ENCODE results near the gene FAM83G.

Gene FAM83G

GRCh38 chr17:18993905-18994526 lies 10.5 kb downstream of the FAM83G start:
- Mint-ChIP-seq H3K9me3 (peaks cover 14% of the 10 kb centered on the region), H3K36me3 (ENCODE audit: low read depth) (peaks cover 20% of the 10 kb centered on the region), H3K4me1 (ENCODE audit: low read depth) (peaks cover 12% of the 10 kb centered on the region), H3K27ac (no peak overlapping the region), H3K4me3 (no peak overlapping the region), H3K27me3 (ENCODE audit: low read depth) (no peaks in the 10 kb centered on the region)
- DNase-seq (ENCODE audit: low spot score), result no peak

GRCh38 chr17:18992454-18993130 lies 12.0 kb downstream of the FAM83G start:
- DNase-seq (ENCODE audit: low spot score), result no peak
- H3K27ac Mint-ChIP-seq, result no peak overlapping the region
- no peak overlapping the region for H3K4me3 Mint-ChIP-seq
- no peaks in the 10 kb centered on the region for H3K27me3 Mint-ChIP-seq (ENCODE audit: low read depth)
- peaks cover 12% of the 10 kb centered on the region for H3K4me1 Mint-ChIP-seq (ENCODE audit: low read depth)
- H3K36me3 Mint-ChIP-seq (ENCODE audit: low read depth), result peaks cover 20% of the 10 kb centered on the region
- peaks cover 14% of the 10 kb centered on the region for H3K9me3 Mint-ChIP-seq

GRCh38 chr17:18991531-18992315 lies 12.8 kb downstream of the FAM83G start:
- H3K4me3 Mint-ChIP-seq, result no peak overlapping the region

GRCh38 chr17:18990331-18990730 lies 14.2 kb downstream of the FAM83G start:
- Mint-ChIP-seq H3K9me3 (peaks cover 6% of the 10 kb centered on the region), H3K36me3 (ENCODE audit: low read depth) (peaks cover 8% of the 10 kb centered on the region), H3K27me3 (ENCODE audit: low read depth) (no peaks in the 10 kb centered on the region), H3K4me3 (no peak overlapping the region), H3K27ac (no peak overlapping the region), H3K4me1 (ENCODE audit: low read depth) (peaks cover 12% of the 10 kb centered on the region)
- no peak for DNase-seq (ENCODE audit: low spot score)

More at GRCh38 chr17:18991531-18992315, 12.8 kb downstream of the FAM83G start:
- Mint-ChIP-seq H3K27ac (no peak overlapping the region), H3K36me3 (ENCODE audit: low read depth) (peaks cover 16% of the 10 kb centered on the region), H3K4me1 (ENCODE audit: low read depth) (peaks cover 12% of the 10 kb centered on the region), H3K27me3 (ENCODE audit: low read depth) (no peaks in the 10 kb centered on the region), H3K9me3 (peaks cover 14% of the 10 kb centered on the region)
- no peak for DNase-seq (ENCODE audit: low spot score)

- no peaks in the 10 kb centered on the region for H3K9me3 Mint-ChIP-seq
- no peak overlapping the region for H3K27ac Mint-ChIP-seq
- H3K27me3 Mint-ChIP-seq (ENCODE audit: low read depth), result no peaks in the 10 kb centered on the region
- H3K4me3 Mint-ChIP-seq, result no peak overlapping the region
- H3K4me1 Mint-ChIP-seq (ENCODE audit: low read depth), result peaks cover 10% of the 10 kb centered on the region
- no peak for DNase-seq (ENCODE audit: low spot score)
- H3K36me3 Mint-ChIP-seq (ENCODE audit: low read depth), result no peaks in the 10 kb centered on the region
Measured at GRCh38 chr17:18988546-18989173, 15.9 kb downstream of the FAM83G start.

- H3K27ac Mint-ChIP-seq, result no peak overlapping the region
- no peaks in the 10 kb centered on the region for H3K9me3 Mint-ChIP-seq
- H3K27me3 Mint-ChIP-seq (ENCODE audit: low read depth), result no peaks in the 10 kb centered on the region
- H3K4me3 Mint-ChIP-seq, result no peak overlapping the region
- H3K4me1 Mint-ChIP-seq (ENCODE audit: low read depth), result peaks cover 4% of the 10 kb centered on the region
- DNase-seq (ENCODE audit: low spot score), result no peak
- H3K36me3 Mint-ChIP-seq (ENCODE audit: low read depth), result no peaks in the 10 kb centered on the region
Measured at GRCh38 chr17:18987862-18988545, 16.6 kb downstream of the FAM83G start.

GRCh38 chr17:18987230-18987610 lies 17.3 kb downstream of the FAM83G start:
- DNase-seq (ENCODE audit: low spot score), result no peak
- Mint-ChIP-seq H3K36me3 (ENCODE audit: low read depth) (no peaks in the 10 kb centered on the region), H3K27ac (no peak overlapping the region), H3K9me3 (no peaks in the 10 kb centered on the region), H3K4me1 (ENCODE audit: low read depth) (no peaks in the 10 kb centered on the region), H3K27me3 (ENCODE audit: low read depth) (no peaks in the 10 kb centered on the region), H3K4me3 (no peak overlapping the region)

GRCh38 chr17:18986541-18987229 lies 17.9 kb downstream of the FAM83G start:
- no peaks in the 10 kb centered on the region for H3K27me3 Mint-ChIP-seq (ENCODE audit: low read depth)
- H3K9me3 Mint-ChIP-seq, result no peaks in the 10 kb centered on the region
- no peak overlapping the region for H3K27ac Mint-ChIP-seq
- no peaks in the 10 kb centered on the region for H3K4me1 Mint-ChIP-seq (ENCODE audit: low read depth)
- no peak for DNase-seq (ENCODE audit: low spot score)
- no peak overlapping the region for H3K4me3 Mint-ChIP-seq
- no peaks in the 10 kb centered on the region for H3K36me3 Mint-ChIP-seq (ENCODE audit: low read depth)

- no peak overlapping the region for H3K4me3 Mint-ChIP-seq
- no peaks in the 10 kb centered on the region for H3K27me3 Mint-ChIP-seq (ENCODE audit: low read depth)
- no peak overlapping the region for H3K27ac Mint-ChIP-seq
- H3K36me3 Mint-ChIP-seq (ENCODE audit: low read depth), result no peaks in the 10 kb centered on the region
- DNase-seq (ENCODE audit: low spot score), result no peak
- H3K4me1 Mint-ChIP-seq (ENCODE audit: low read depth), result no peaks in the 10 kb centered on the region
- H3K9me3 Mint-ChIP-seq, result no peaks in the 10 kb centered on the region
Measured at GRCh38 chr17:18985475-18985874, 19.1 kb downstream of the FAM83G start.

GRCh38 chr17:18984273-18985114 lies 20.1 kb downstream of the FAM83G start:
- no peaks in the 10 kb centered on the region for H3K36me3 Mint-ChIP-seq (ENCODE audit: low read depth)
- H3K27me3 Mint-ChIP-seq (ENCODE audit: low read depth), result no peaks in the 10 kb centered on the region
- H3K9me3 Mint-ChIP-seq, result no peaks in the 10 kb centered on the region
- DNase-seq (ENCODE audit: low spot score), result no peak
- H3K4me1 Mint-ChIP-seq (ENCODE audit: low read depth), result no peaks in the 10 kb centered on the region
- H3K4me3 Mint-ChIP-seq, result no peak overlapping the region
- H3K27ac Mint-ChIP-seq, result no peak overlapping the region

GRCh38 chr17:18981642-18982424 lies 22.7 kb downstream of the FAM83G start:
- Mint-ChIP-seq H3K27ac (no peak overlapping the region), H3K4me3 (no peak overlapping the region), H3K9me3 (no peaks in the 10 kb centered on the region), H3K36me3 (ENCODE audit: low read depth) (peaks cover 5% of the 10 kb centered on the region), H3K27me3 (ENCODE audit: low read depth) (no peaks in the 10 kb centered on the region), H3K4me1 (ENCODE audit: low read depth) (no peaks in the 10 kb centered on the region)
- no peak for DNase-seq (ENCODE audit: low spot score)

- H3K27ac Mint-ChIP-seq, result no peak overlapping the region
- H3K4me3 Mint-ChIP-seq, result no peak overlapping the region
- H3K4me1 Mint-ChIP-seq (ENCODE audit: low read depth), result no peaks in the 10 kb centered on the region
- H3K27me3 Mint-ChIP-seq (ENCODE audit: low read depth), result no peaks in the 10 kb centered on the region
- no peaks in the 10 kb centered on the region for H3K9me3 Mint-ChIP-seq
- no peak for DNase-seq (ENCODE audit: low spot score)
- peaks cover 5% of the 10 kb centered on the region for H3K36me3 Mint-ChIP-seq (ENCODE audit: low read depth)
Measured at GRCh38 chr17:18981335-18981641, 23.3 kb downstream of the FAM83G start.

All from T-helper 2 cell treated with Interferon-gamma antibody and Interleukin-4, amounts not matched to agents 5 μg/mL and 100 μg/mL, for 36 hours (primary cell).